IMR-90 (cell line): ENCODE data around the gene METRNL. TPM values are rescaled to one million over a fixed set of nuclear protein-coding genes. Genes with fewer than 3 reads are reported as not detected.

Experiments used
- ATAC-seq: fragments of 200-7000 bp; cut with Tn5 transposase; 2 replicates; pipeline ENCODE4 v1.9.1; 2020; ENCODE audit warnings: low read depth, mild to moderate bottlenecking, moderate library complexity
- BruUV-seq: library from RNA; stranded (reverse); fragments of 400-500 nt; replicated peaks from 2 replicates; lab custom pipeline; 2021; lab: Mats Ljungman, UMichigan
- CTCF ChIA-PET: fragments of 300-600 bp; formaldehyde crosslinking; extraction: SDS; loops from one replicate; lab custom pipeline; 2021; ENCODE audit warnings: antibody characterized with exemption; lab: Yijun Ruan, JAX
- POLR2A ChIA-PET: fragments of 300-600 bp; sonication (Branson Sonifier 250); formaldehyde crosslinking; loops from one replicate; lab custom pipeline; 2022; ENCODE audit warnings: antibody characterized with exemption; ENCODE audit not compliant: unreplicated experiment; lab: Charles Lee
- DNase-seq: peaks from one replicate; pipeline ENCODE4 v3.0.0; 2013
- H2AFZ ChIP-seq: replicated peaks from 2 replicates; pipeline ENCODE3; 2013; ENCODE audit warnings: low read length, mild to moderate bottlenecking; ENCODE audit not compliant: poor library complexity
- H2AK5ac ChIP-seq: 2 replicates; pipeline ENCODE4 v1.6.1; 2013; ENCODE audit warnings: low read depth, low read length, inconsistent platforms
- H2AK9ac ChIP-seq: replicated peaks from 2 replicates; pipeline ENCODE3; 2013; ENCODE audit warnings: mild to moderate bottlenecking, low read depth, low read length, moderate library complexity; ENCODE audit not compliant: poor library complexity
- H2BK120ac ChIP-seq: 2 replicates; pipeline ENCODE4 v1.6.1; 2013; ENCODE audit warnings: low read depth, low read length, inconsistent platforms
- H2BK15ac ChIP-seq: 3 replicates; pipeline ENCODE4 v1.6.1; 2013; ENCODE audit warnings: low read depth, low read length, inconsistent platforms
- H2BK20ac ChIP-seq: 2 replicates; pipeline ENCODE4 v1.6.1; 2013; ENCODE audit warnings: low read depth, mild to moderate bottlenecking, inconsistent platforms, low read length, moderate library complexity
- H2BK5ac ChIP-seq: 2 replicates; pipeline ENCODE4 v1.6.1; 2013; ENCODE audit warnings: mild to moderate bottlenecking, low read depth, low read length, inconsistent platforms; ENCODE audit not compliant: poor library complexity, severe bottlenecking
- H3K14ac ChIP-seq: replicated peaks from 2 replicates; pipeline ENCODE4 v1.6.1; 2013; ENCODE audit warnings: low read depth, low read length, inconsistent platforms
- H3K18ac ChIP-seq: 2 replicates; pipeline ENCODE4 v1.6.1; 2013; ENCODE audit warnings: low read depth, low read length, control low read depth
- H3K23ac ChIP-seq: 2 replicates; pipeline ENCODE4 v1.6.1; 2013; ENCODE audit warnings: low read depth, low read length, inconsistent platforms
- H3K27ac ChIP-seq: 2 replicates; pipeline ENCODE4 v1.5.1; 2013; ENCODE audit warnings: mild to moderate bottlenecking, control low read depth, low read length; ENCODE audit not compliant: insufficient read depth
- H3K27me3 ChIP-seq: 2 replicates; pipeline ENCODE4 v1.6.1; 2013; ENCODE audit warnings: low read length; ENCODE audit not compliant: control insufficient read depth, insufficient read depth
- H3K36me3 ChIP-seq: 2 replicates; pipeline ENCODE4 v1.6.1; 2013; ENCODE audit warnings: low read length, mixed read lengths; ENCODE audit not compliant: control insufficient read depth, insufficient read depth
- H3K4ac ChIP-seq: 2 replicates; pipeline ENCODE4 v1.6.1; 2013; ENCODE audit warnings: low read depth, low read length, inconsistent platforms
- H3K4me1 ChIP-seq: 2 replicates; pipeline ENCODE4 v1.6.1; 2013; ENCODE audit warnings: low read length, mixed read lengths; ENCODE audit not compliant: control insufficient read depth, insufficient read depth
- H3K4me2 ChIP-seq: 2 replicates; pipeline ENCODE4 v1.6.1; 2013; ENCODE audit warnings: low read depth, mild to moderate bottlenecking, control low read depth, low read length, moderate library complexity
- H3K4me3 ChIP-seq: 2 replicates; pipeline ENCODE4 v1.5.1; 2013; ENCODE audit warnings: low read depth, mild to moderate bottlenecking, control low read depth, low read length, moderate library complexity; ENCODE audit not compliant: insufficient read depth
- H3K56ac ChIP-seq: 2 replicates; pipeline ENCODE4 v1.6.1; 2013; ENCODE audit warnings: low read length, inconsistent platforms; ENCODE audit not compliant: insufficient read depth; ENCODE audit errors: extremely low read depth
- H3K79me1 ChIP-seq, 2 experiments: 2 replicates each; pipeline ENCODE4 v1.6.1; 2013; ENCODE audit warnings: low read length in 2 of 2, inconsistent platforms in 1 of 2, low read depth in 1 of 2
- H3K9ac ChIP-seq: 2 replicates; pipeline ENCODE4 v1.6.1; 2013; ENCODE audit warnings: low read depth, low read length, control low read depth
- H3K9me1 ChIP-seq: 2 replicates; pipeline ENCODE4 v1.6.1; 2013; ENCODE audit warnings: low read length, inconsistent platforms; ENCODE audit not compliant: insufficient read depth
- H3K9me3 ChIP-seq: 2 replicates; pipeline ENCODE4 v1.6.1; 2013; ENCODE audit warnings: low read length; ENCODE audit not compliant: control insufficient read depth, insufficient read depth
- H4K20me1 ChIP-seq: 2 replicates; pipeline ENCODE4 v1.6.1; 2013; ENCODE audit warnings: low read length, inconsistent platforms; ENCODE audit not compliant: insufficient read depth
- H4K5ac ChIP-seq: 2 replicates; pipeline ENCODE4 v1.6.1; 2013; ENCODE audit warnings: mild to moderate bottlenecking, low read depth, low read length, control low read depth
- H4K8ac ChIP-seq, 2 experiments: 2 replicates each; pipeline ENCODE4 v1.6.1; 2013; ENCODE audit warnings: low read depth in 2 of 2, low read length in 2 of 2, control low read depth in 1 of 2, inconsistent platforms in 1 of 2
- H4K91ac ChIP-seq: 2 replicates; pipeline ENCODE4 v1.6.1; 2013; ENCODE audit warnings: low read depth, low read length, inconsistent platforms; ENCODE audit not compliant: insufficient read depth
- MAZ ChIP-seq: IDR thresholded peaks from 2 replicates; pipeline ENCODE4 v1.6.1; 2012; ENCODE audit warnings: low read depth, mild to moderate bottlenecking, low read length, improper control_type of control experiment, moderate library complexity, borderline replicate concordance
- SMC3 ChIP-seq: fragments of 150-350 bp; IDR thresholded peaks from 2 replicates; pipeline ENCODE4 v1.6.1; 2016; ENCODE audit warnings: low read depth, mild to moderate bottlenecking, antibody characterized with exemption, low read length, moderate library complexity
- WGBS, 2 experiments: methylation state at CpG; one replicate each; pipeline versions ENCODE4 v1.1.5 to v1.1.7; 2013; ENCODE audit warnings: missing lambda C conversion rate in 2 of 2; ENCODE audit not compliant: insufficient read length in 1 of 2; ENCODE audit errors: extremely low coverage in 2 of 2; 5-methylcytosine and 5-hydroxymethylcytosine counted together
- dilution Hi-C: fragments of 300-500 bp; cut with HindIII; formaldehyde crosslinking; loops from one replicate; pipeline ENCODE4 v1.14.3; 2018; ENCODE audit warnings: low sequenced_read_pairs; ENCODE audit not compliant: unreplicated experiment
- in situ Hi-C: fragments of 300-500 bp; cut with MboI; formaldehyde crosslinking; loops from 3 replicates; pipeline ENCODE4 v1.14.3; 2019; ENCODE audit warnings: low sequenced_read_pairs, inconsistent platforms, mixed read lengths
- intact Hi-C: fragments of 100-400 bp; cut with micrococcal nuclease; formaldehyde crosslinking; loops from 2 replicates; pipeline ENCODE4 v1.10.0; 2022
- polyA plus RNA-seq, 3 experiments: library from polyadenylated mRNA; depleted of rRNA; stranded (reverse); fragments of >200 nt; gene quantifications; 2 replicates each; pipeline ENCODE4 v1.2.3, GENCODE V29; 2012; ENCODE audit warnings: low replicate concordance in 1 of 3
- total RNA-seq: library from RNA; depleted of rRNA; stranded (reverse); fragments of >200 nt; gene quantifications from 2 replicates; pipeline ENCODE4 v1.2.3, GENCODE V29; 2012

Gene METRNL
- total and polyA plus RNA-seq, 2 of the 4 experiments (the other 2 are of a cell fraction), result 17.9 to 48.2 TPM

DNA sequence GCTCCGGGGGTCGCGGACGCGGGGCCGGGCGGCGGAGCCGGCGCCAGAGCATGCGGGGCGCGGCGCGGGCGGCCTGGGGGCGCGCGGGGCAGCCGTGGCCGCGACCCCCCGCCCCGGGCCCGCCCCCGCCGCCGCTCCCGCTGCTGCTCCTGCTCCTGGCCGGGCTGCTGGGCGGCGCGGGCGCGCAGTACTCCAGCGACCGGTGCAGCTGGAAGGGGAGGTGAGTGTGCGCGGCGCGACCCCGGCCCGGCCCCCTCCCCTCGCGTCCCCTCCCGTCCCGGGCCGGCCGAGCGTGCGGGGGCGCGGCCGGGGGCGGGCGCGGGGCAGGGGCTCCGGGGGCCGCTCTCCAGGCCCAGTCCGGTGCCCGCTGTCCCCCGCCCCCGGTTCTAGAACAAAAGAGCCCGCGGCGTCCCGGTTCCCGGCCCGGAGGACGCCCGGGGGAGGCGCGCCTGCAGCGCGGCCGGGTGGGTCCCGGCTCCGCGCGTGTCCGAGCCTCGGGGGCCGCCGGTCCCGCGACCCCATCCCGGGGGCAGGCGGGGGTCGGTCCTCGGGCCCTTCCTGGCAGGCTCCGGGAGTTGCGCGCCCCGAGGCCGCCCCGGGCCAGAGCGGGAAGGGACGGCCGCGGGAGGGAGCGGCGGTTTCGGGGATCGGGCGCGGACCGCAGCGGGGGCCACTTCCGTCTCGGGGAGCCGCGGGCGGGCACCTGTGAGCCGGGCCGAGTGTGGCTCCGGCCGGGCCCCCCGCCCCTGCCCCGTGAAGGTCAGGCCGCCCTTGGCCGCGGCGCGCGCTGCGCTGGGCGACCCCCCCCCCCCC is 563 bp downstream of the METRNL start:
- ATAC-seq (peak; percentile 16), DNase-seq (no peak)
- Histone ChIP-seq H3K9ac (peak overlapping the region; percentile 24; the same call in 1 of the 2 replicates), H2BK120ac (no peak overlapping the region), H4K5ac (no peak overlapping the region), H3K4ac (no peak overlapping the region), H2AK5ac (no peak overlapping the region), H2AK9ac (peak overlapping the region; percentile 85), H3K4me1 (peaks cover 33% of the 10 kb centered on the region), H3K79me1 (peaks cover 4 to 32% of the 10 kb centered on the region in 2 experiments; a peak in 2 of 4 replicates), H3K27ac (peak overlapping the region; percentile 24), H3K9me1 (peaks cover 24% of the 10 kb centered on the region), H3K18ac (no peak overlapping the region), H4K91ac (no peak overlapping the region), H2BK15ac (no peak overlapping the region), H3K4me2 (no peak overlapping the region), H2BK20ac (no peak overlapping the region), H4K8ac (no peak overlapping the region), H2AFZ (peak overlapping the region; percentile 76), H4K20me1 (peaks cover 38% of the 10 kb centered on the region), H3K56ac (no peak overlapping the region), H3K9me3 (no peaks in the 10 kb centered on the region), H3K4me3 (peak overlapping the region; percentile 64), H3K36me3 (peaks cover 9% of the 10 kb centered on the region; the same call in 1 of the 2 replicates), H3K23ac (no peak overlapping the region), H3K14ac (no peak overlapping the region), H3K27me3 (peaks cover 9% of the 10 kb centered on the region; the same call in 1 of the 2 replicates), H2BK5ac (peak overlapping the region; percentile 70)
- BruUV-seq, result no TSS peak
- intact Hi-C loops (loop anchor here (1.0 kb wide), 1 partner anchor 117 kb away; no protein-coding TSS in a partner anchor), in situ Hi-C loops (no loop called here), dilution Hi-C loops (no loop called here)
- CTCF ChIA-PET, result no interaction called here
- 0% methylated on average over 12 of the region's 127 CpGs; no CpG with 5 or more reads in 1 of the 2 experiments for WGBS, 2 experiments
- POLR2A ChIA-PET, result interaction anchor here (0.6 kb wide), 1 partner anchor 31 kb away, joined by 5 read pairs; no protein-coding TSS in a partner anchor
- TF ChIP-seq MAZ (peak; percentile 9; the same call in 1 of the 2 replicates), SMC3 (no peak)
